Stimulated activated CD4-positive, alpha-beta T cell treated with anti-CD3 and anti-CD28 coated beads, Interleukin-1b, Interleukin-23, amount 100 ng/mL, for 24 hours (primary cell): ENCODE results near the gene CYRIA.

ENCODE experiments used
- DNase-seq, 4 experiments: peaks; one replicate each; pipeline ENCODE4 v3.0.0-alpha.2; 2020; ENCODE audit warnings: low read depth in 4 of 4, low spot score in 1 of 4

The CYRIA gene

GRCh38 chr2:16671760-16672159, 6.1 kb upstream of the CYRIA start:
- DNase-seq: no peak

- DNase-seq: no peak
Observed at GRCh38 chr2:16669388-16669787, 3.8 kb upstream of the CYRIA start.

GRCh38 chr2:16666449-16666801, 791 bp upstream of the CYRIA start:
- no peak for DNase-seq

GRCh38 chr2:16664809-16665747, 556 bp downstream of the CYRIA start:
- DNase-seq: no peak

- DNase-seq: no peak
Observed at GRCh38 chr2:16664052-16664731, 1.4 kb downstream of the CYRIA start.

GRCh38 chr2:16663121-16663905, 2.3 kb downstream of the CYRIA start:
- no peak for DNase-seq

GRCh38 chr2:16661936-16662839, 3.4 kb downstream of the CYRIA start:
- no peak for DNase-seq

- no peak for DNase-seq
Observed at GRCh38 chr2:16661526-16661925, 4.1 kb downstream of the CYRIA start.

- DNase-seq: no peak
Observed at GRCh38 chr2:16660556-16660955, 5.1 kb downstream of the CYRIA start.

GRCh38 chr2:16660114-16660513, 5.5 kb downstream of the CYRIA start:
- DNase-seq: no peak

- DNase-seq: no peak
Observed at GRCh38 chr2:16658076-16658739, 7.4 kb downstream of the CYRIA start.

- DNase-seq: no peak
Observed at GRCh38 chr2:16657671-16658070, 8.0 kb downstream of the CYRIA start.

GRCh38 chr2:16656784-16657391, 8.7 kb downstream of the CYRIA start:
- no peak for DNase-seq

GRCh38 chr2:16655905-16656642, 9.6 kb downstream of the CYRIA start:
- no peak for DNase-seq

- DNase-seq: no peak
Observed at GRCh38 chr2:16655445-16655837, 10.2 kb downstream of the CYRIA start.

GRCh38 chr2:16654833-16655444, 10.7 kb downstream of the CYRIA start:
- DNase-seq: no peak

GRCh38 chr2:16653799-16654198, 11.8 kb downstream of the CYRIA start:
- DNase-seq: no peak

- DNase-seq: no peak
Observed at GRCh38 chr2:16653083-16653375, 12.6 kb downstream of the CYRIA start.
